Activated T-cell treated with anti-CD3 and anti-CD28 coated beads for 48 hours (primary cell): ENCODE data around the gene C16orf86.
"Not testable (repeated sequence)": the region's sequence is repeated elsewhere in the genome, so short reads cannot be mapped to it uniquely, and the experiment has no call there.

Source experiments
- DNase-seq: peaks from one replicate; pipeline ENCODE4 v3.0.0-alpha.2; 2020; ENCODE audit warnings: low read depth

C16orf86 gene

DNA sequence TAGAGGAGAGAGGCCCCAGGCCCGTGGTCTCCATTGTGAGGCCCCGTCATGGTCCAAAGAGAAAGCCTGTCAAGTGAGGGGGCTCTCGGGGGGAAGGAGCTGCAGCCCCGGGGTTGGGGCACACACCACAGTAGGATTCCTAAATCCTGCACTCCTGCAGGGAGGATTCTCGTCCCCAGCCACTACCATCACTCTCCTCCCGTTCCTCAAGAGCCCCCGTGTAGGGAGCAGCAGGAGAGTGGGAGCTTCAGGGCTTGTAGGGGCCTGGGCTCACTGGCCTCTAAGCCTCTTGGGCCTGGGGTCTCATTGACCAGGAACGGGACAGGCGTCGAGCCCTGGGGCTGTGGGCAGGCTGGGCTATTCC lies 821 bp downstream of the C16orf86 start:
- no peak for DNase-seq

- peak; percentile 77 for DNase-seq
These were observed 1.3 kb downstream of the C16orf86 start for GRCh38 chr16:67667817-67668494.

- DNase-seq = no peak
These were observed 2.0 kb downstream of the C16orf86 start for GRCh38 chr16:67668495-67669157.

DNA sequence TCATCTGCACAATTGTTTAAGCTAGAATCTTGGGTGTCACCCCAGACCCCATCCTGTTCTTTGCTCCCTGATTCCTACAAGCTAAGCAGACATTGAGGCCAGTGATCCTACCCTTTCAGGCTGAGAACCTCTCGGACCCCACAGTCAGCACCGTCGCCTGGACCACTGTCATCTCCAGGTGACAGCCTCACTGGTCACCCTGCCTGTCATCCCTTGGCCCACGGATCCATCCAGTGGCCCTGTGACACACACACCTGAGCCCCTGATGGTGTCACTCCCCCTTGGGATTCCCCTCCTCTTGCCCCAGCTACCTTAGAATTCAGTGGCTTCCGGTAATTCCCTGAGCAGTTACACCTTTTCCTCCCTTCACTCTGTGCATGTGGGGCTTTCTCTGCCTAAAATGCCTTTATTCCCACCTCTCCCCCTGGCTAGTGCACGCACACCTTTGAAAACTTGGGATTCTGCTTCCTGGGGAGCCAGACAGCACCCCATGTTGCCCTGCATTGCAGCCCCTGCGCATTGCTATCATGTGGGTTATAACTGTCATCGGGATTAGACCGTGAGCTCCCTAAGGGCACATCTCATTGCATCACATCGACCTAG lies 3.0 kb downstream of the C16orf86 start:
- no peak for DNase-seq

DNA sequence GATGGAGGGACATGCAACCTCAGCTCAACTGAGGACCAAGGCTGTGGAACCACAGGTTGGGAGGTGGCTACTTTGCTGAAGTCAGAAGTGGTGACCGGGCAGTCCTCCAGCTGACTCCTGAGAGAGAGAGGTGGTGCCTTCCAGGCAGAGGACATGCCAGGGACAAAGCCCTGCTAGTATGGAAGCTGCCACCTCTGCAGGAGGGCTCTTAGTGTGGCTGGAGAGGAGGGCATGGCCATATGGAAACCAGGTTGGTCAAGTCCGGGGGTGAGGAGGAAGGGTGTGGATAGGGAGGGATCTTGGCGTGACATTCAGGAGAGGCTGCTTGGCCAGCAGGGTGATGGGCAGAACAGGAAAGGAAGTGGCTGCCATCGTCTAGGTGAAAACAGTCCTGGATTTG lies 5.7 kb downstream of the C16orf86 start:
- no peak for DNase-seq

DNA sequence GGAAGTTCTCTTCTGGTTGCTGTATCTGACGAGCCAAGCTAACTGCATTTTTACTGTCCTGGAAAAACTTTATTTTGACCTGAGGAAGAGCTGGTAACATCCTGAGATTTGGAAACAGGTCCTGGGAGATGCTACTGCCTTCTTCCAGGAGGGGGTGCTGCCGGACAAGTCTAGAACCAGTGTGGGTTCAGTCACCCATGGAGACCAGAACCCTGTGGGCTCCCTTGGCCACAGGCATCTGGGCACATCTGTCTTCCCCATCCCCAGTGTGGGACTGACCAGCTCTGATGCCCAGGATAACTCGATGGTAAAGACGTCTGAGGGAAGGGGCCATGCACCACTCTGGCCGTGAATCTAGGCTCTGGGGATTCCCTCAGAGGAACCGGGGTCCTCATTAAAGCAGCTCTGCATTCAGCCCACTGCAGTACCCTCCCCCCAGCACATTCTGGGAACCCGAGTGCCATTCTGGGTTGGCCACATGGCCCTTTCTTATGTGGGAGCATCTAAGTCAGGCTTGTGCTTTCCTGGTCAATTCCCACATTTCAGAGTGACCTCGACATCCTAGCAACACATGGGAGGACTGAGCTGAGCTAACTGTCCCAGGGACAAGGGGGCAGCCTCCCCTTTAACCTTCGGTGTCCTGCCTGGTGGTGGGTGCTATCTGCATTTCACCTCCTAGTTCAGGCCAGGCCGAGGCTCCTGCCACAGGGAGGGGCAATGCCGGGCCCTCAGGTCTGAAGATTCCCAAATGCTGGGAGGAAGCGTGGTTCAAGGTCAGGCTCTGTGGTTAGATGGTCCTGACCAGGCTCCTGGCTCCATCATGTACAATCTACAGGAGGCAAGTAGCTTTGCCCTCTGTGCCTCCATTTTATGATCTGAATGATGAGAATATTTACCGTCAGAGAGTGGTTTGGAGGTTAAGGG lies 6.4 kb downstream of the C16orf86 start:
- peak; percentile 34 for DNase-seq

GRCh38 chr16:67673712-67674580 lies 7.3 kb downstream of the C16orf86 start:
- no peak for DNase-seq

- no peak for DNase-seq
These were observed 8.4 kb downstream of the C16orf86 start for GRCh38 chr16:67674851-67675578.

DNA sequence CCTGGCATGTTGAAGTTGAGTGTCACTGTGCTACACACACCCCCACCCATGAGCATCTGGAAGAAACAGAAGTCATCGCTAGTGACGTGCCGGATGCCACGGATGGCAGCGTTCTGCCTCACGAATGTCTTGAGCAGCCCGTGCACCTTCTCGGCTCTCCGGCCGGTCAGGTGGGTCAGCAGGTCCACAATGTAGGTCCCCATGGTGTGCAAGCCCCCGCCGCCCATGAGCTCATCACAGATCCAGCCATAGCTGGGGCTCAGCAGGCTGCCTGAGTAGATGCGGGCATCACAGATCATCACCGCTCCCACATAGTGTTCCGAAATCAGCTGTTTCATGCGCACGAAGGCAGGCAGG lies 8.9 kb downstream of the C16orf86 start:
- DNase-seq = no peak

DNA sequence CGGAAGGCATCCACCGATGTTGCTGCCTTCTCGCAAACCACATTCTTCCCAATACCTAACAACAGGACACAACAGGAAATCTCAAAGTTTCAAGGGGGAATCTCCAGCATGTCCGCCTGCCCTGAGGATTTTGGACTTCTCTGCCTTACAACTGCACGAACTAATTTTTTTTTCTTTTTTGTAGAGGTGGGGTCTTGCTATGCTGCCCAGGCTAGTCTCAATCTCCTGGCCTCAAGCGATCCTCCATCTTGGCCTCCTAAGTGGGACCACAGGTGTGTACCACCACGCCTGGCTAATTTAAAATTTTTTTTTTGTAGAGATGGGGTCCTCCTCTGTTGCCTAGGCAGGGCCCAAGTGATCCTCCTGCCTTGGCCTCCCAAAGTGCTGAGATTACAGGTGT lies 9.4 kb downstream of the C16orf86 start:
- no peak for DNase-seq

DNA sequence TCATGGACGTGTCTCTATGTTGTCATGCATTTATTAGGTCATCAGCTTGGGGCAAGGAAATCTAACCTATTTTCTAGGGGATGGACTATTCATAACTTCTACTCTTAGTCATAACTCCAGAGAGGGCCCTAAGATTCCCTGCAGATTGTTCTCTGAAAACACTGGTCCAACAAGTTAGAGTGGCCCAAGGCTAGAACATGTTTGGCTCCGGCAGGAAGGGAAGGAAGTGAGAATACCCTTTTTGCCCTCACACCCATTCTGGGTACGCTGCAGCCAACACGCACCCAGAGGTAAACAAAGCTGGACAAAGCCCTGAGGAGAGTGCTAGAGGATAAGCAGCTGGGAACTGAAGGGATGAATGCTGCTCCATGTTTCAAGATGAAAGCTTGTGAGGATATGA lies 9.9 kb downstream of the C16orf86 start:
- DNase-seq = no peak

- no peak for DNase-seq
These were observed 10.3 kb downstream of the C16orf86 start for GRCh38 chr16:67676939-67677338.

- no peak for DNase-seq
These were observed 11.1 kb downstream of the C16orf86 start for GRCh38 chr16:67677712-67678111.

DNA sequence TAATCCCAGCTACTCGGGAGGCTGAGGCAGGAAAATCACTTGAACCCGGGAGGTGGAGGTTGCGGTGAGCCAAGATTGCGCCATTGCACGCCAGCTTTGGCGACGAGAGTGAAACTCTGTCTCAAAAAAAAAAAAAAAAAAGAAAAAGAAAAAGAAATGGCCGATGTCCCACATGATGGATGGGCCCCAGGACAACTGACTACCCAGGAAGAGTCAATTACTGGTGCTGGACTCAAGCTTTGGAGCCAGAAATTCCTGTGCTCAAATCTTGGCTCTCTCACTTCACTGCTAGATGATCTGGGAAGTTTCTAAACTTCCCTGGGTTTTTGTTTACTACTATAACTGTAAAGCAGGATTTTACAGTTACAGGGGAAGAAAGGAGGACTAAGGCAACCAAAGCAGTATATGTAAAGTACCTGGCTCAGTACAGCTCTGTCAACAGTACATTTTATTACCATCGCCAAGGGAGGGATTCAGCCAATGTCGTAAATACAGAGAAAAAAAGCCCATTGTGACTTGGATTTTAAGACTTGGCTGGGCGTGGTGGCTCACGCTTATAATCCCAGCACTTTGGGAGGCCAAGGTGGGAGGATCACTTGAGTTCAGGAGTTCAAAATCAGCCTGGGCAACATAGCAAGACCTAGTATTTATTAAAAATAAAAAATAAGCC lies 11.9 kb downstream of the C16orf86 start:
- DNase-seq = no peak

GRCh38 chr16:67679935-67680897 lies 13.6 kb downstream of the C16orf86 start:
- DNase-seq = no peak

- no peak for DNase-seq
These were observed 17.2 kb downstream of the C16orf86 start for GRCh38 chr16:67683767-67684166.

DNA sequence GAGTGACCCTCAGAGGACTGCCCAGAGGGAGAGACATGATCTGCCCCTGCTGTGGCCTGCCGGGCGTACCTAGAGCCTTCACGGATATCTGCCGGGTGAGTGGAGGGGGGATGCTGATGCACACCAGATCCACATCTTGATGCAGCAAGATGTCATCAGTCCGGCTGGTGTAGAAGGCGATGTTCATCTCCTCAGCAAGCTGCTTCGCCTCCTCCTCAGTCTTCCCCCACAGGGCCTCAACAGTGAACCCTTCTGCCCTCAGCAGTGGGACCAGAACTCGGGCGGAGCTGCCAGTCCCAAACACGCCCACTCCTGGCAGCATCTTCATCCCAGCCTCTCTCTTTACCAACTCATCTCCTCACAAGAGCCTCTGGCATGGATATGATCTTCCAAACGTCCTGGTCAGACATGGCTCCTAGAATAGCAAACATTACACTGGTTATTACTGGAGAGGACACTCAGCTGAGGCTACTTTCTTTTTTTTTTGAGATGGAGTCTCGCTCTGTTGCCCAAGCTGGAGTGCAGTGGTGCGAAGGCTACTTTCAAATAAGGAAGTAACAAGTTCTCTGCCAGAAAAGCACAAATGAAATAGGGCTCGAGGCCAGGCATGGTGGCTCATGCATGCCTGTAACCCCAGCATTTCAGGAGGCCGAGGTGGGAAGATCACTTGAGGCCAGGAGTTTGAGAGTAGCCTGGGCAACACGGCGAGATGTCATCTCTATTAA lies 18.9 kb downstream of the C16orf86 start:
- no peak for DNase-seq

DNA sequence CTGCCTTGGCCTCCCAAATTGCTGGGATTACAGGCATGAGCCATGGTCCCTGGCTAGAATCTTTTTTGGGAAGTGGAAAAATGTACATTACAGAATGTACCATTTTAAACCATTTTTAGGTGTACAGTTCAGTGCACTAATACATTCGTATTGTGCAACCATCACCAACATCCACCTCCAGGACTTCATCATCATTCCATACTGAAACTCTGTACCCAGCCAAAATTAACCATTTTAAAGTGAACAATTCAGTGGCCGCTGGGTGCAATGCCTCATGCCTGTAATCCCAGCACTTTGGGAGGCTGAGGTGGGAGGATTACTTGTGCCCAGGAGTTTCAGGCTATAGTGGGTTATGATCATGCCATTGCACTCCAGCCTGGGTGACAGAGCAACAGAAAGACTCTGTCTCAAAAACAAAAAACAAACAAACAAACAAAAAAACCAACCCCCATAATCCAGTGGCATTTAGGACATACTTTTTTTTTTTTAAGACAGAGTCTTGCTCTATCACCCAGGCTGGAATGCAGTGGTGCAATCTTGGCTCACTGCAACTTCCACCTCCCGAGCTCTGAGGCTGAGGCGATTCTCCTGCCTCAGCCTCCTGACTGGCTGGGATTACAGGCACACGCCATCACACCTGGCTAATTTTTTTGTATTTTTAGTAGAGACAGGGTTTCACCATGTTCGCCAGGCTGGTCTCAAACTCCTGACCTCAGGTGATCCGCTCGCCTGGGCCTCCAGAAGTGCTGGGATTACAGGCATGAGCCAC lies 27.1 kb downstream of the C16orf86 start:
- DNase-seq = not testable (repeated sequence)
